Right atrium auricular region (tissue), 2 donors: Measurements from ENCODE around the gene PGAM2. TPM values are rescaled to one million over a fixed set of nuclear protein-coding genes. Genes with fewer than 3 reads are reported as not detected.
"Not testable (repeated sequence)": the region's sequence is repeated elsewhere in the genome, so short reads cannot be mapped to it uniquely, and the experiment has no call there.

ENCODE experiments used
- DNase-seq: peaks from one replicate; pipeline ENCODE4 v3.0.0-alpha.2; 2019; ENCODE audit warnings: low spot score
- H3K27ac ChIP-seq, 2 donors: fragments of 200-600 bp; sonication (generic); 1 replicate in 1 of 2; 2 replicates in 1 of 2; pipeline ENCODE4 v1.5.1; 2016 to 2019
- H3K27me3 ChIP-seq, 2 donors: fragments of 200-600 bp; sonication (generic); one replicate each; pipeline versions ENCODE4 v1.5.1 to v1.6.0; 2017 to 2019
- H3K36me3 ChIP-seq: fragments of 200-600 bp; sonication (generic); one replicate; pipeline ENCODE4 v1.5.1; 2016
- H3K4me1 ChIP-seq, 2 donors: fragments of 200-600 bp; sonication (generic); one replicate each; pipeline versions ENCODE4 v1.5.1 to v1.6.0; 2017 to 2019
- H3K4me3 ChIP-seq, 2 donors: fragments of 200-600 bp; sonication (generic); 1 replicate in 1 of 2; 2 replicates in 1 of 2; pipeline ENCODE4 v1.5.1; 2017 to 2019; ENCODE audit warnings: mild to moderate bottlenecking in 1 of 2, moderate library complexity in 1 of 2
- H3K9me3 ChIP-seq, 2 donors: fragments of 200-600 bp; sonication (generic); one replicate each; pipeline ENCODE4 v1.5.1; 2019
- CTCF ChIP-seq, 2 donors: fragments of 200-600 bp; sonication (generic); IDR thresholded peaks; one replicate each; pipeline ENCODE4 v1.5.1; 2019; ENCODE audit warnings: antibody characterized with exemption in 2 of 2
- microRNA-seq, 2 donors: library from miRNA; unstranded; fragments of <30 nt; microRNA quantifications; one replicate each; pipeline ENCODE4, GENCODE V29; 2016 to 2017; ENCODE audit warnings: borderline number of aligned reads in 2 of 2, borderline replicate concordance in 1 of 2
- total RNA-seq, 2 donors: library from RNA; depleted of rRNA; stranded (reverse); fragments of >200 nt; gene quantifications; one replicate each; pipeline ENCODE4 v1.1.0, GENCODE V29; 2016

PGAM2 gene
- total RNA-seq, 2 donors from 2014 or later = 680 to 2,809 TPM

GRCh38 chr7:44019825-44020224 is 45.5 kb downstream of the PGAM2 start:
- H3K4me1 ChIP-seq = peaks cover 0 to 14% of the 10 kb centered on the region in 2 donors
- H3K36me3 ChIP-seq, H3K27me3 ChIP-seq, DNase-seq, H3K4me3 ChIP-seq, H3K9me3 ChIP-seq: not testable (repeated sequence)
- H3K27ac ChIP-seq = peak overlapping the region; percentile 70 to 80

- H3K27ac ChIP-seq = peak overlapping the region; percentile 70 to 80
- H3K4me3 ChIP-seq = peak overlapping the region; percentile 80 to 89
- not testable (repeated sequence) for H3K36me3 ChIP-seq, H3K27me3 ChIP-seq, H3K9me3 ChIP-seq
- H3K4me1 ChIP-seq = peaks cover 0 to 14% of the 10 kb centered on the region in 2 donors
- DNase-seq = peak; percentile 97
- peak; percentile 30 to 79 for TF ChIP-seq CTCF (IDR thresholded peaks at IDR 0.05)
Observed at GRCh38 chr7:44018857-44019807, 46.2 kb downstream of the PGAM2 start.

GRCh38 chr7:44015090-44015489 is 50.3 kb downstream of the PGAM2 start:
- peaks cover 0 to 14% of the 10 kb centered on the region in 2 donors for H3K4me1 ChIP-seq
- H3K27me3 ChIP-seq, DNase-seq, H3K27ac ChIP-seq, H3K4me3 ChIP-seq, H3K36me3 ChIP-seq, H3K9me3 ChIP-seq: not testable (repeated sequence)

Small RNA genes within 50 kb of the gene (microRNA-seq; reads per million reads assigned to microRNA genes)
- gene MIR6837 (0 to 0.71 reads per million in 2 donors), gene MIR6838 (0.71 to 2.8 reads per million in 2 donors)

Other genes with a start within 250 kb of the PGAM2 start
- gene MRPS24, start 196.1 kb downstream of the PGAM2 start, total RNA-seq = 100 to 1,000 TPM; 127 to 171 TPM
- gene URGCP, start 159.0 kb downstream of the PGAM2 start, total RNA-seq = 10 to 100 TPM; 26.4 to 30.9 TPM
- gene UBE2D4, start 139.1 kb downstream of the PGAM2 start, total RNA-seq = 10 to 100 TPM; 47.4 to 50.5 TPM
- not detected for gene SPDYE1, start 67.7 kb downstream of the PGAM2 start, total RNA-seq
- gene DBNL, start 20.9 kb downstream of the PGAM2 start, total RNA-seq = 10 to 100 TPM; 31.4 to 66.2 TPM
- gene POLM, start 17.0 kb upstream of the PGAM2 start, total RNA-seq = 10 to 100 TPM; 18.5 to 31.3 TPM
- gene AEBP1, start 38.8 kb upstream of the PGAM2 start, total RNA-seq = 100 to 1,000 TPM in 1 of 2 donors, 10 to 100 TPM in 1; 84.4 to 193 TPM
- 10 to 100 TPM; 71.4 to 76.5 TPM for gene POLD2, start 58.0 kb upstream of the PGAM2 start, total RNA-seq
- gene MYL7, start 75.8 kb upstream of the PGAM2 start, total RNA-seq = over 10,000 TPM; 17,339 to 49,235 TPM
- gene GCK, start 123.9 kb upstream of the PGAM2 start, total RNA-seq = 10 to 100 TPM; 11.1 to 21.0 TPM
- 10 to 100 TPM; 43.9 to 44.9 TPM for gene YKT6, start 135.4 kb upstream of the PGAM2 start, total RNA-seq